GM12873 (cell line): ENCODE results near the gene CPVL.

Experiments
- CTCF ChIP-seq: IDR thresholded peaks from 2 replicates; pipeline ENCODE4 v1.5.1; 2012; ENCODE audit warnings: low read depth, mild to moderate bottlenecking, moderate library complexity, low read length, control low read depth; ENCODE audit not compliant: insufficient read depth; ENCODE audit errors: missing control alignments

Gene CPVL

GRCh38 chr7:29032146-29032545 is 114.2 kb downstream of the CPVL start:
- no peak for TF ChIP-seq CTCF

- TF ChIP-seq CTCF = no peak
Observed at GRCh38 chr7:29030781-29031275, 115.5 kb downstream of the CPVL start.

GRCh38 chr7:29022291-29022988 is 123.9 kb downstream of the CPVL start:
- TF ChIP-seq CTCF = no peak

- no peak for TF ChIP-seq CTCF
Observed at GRCh38 chr7:29019896-29020295, 126.4 kb downstream of the CPVL start.

GRCh38 chr7:29019387-29019786 is 127.0 kb downstream of the CPVL start:
- TF ChIP-seq CTCF = no peak

GRCh38 chr7:29017713-29018112 is 128.6 kb downstream of the CPVL start:
- TF ChIP-seq CTCF = no peak

- no peak for TF ChIP-seq CTCF
Observed at GRCh38 chr7:29014725-29015124, 131.6 kb downstream of the CPVL start.

GRCh38 chr7:29013931-29014330 is 132.4 kb downstream of the CPVL start:
- TF ChIP-seq CTCF = no peak
